H1 (cell line): ENCODE measurements around the gene CFAP161. TPM values are rescaled to one million over a fixed set of nuclear protein-coding genes. Genes with fewer than 3 reads are reported as not detected.

Source experiments
- CTCF ChIA-PET: fragments of 300-600 bp; sonication (Branson Sonifier 250); formaldehyde crosslinking; loops from one replicate; lab custom pipeline; 2021; ENCODE audit not compliant: partially characterized antibody; lab: Charles Lee
- POLR2A ChIA-PET: fragments of 300-600 bp; sonication (Branson Sonifier 250); formaldehyde crosslinking; loops from one replicate; lab custom pipeline; 2021; ENCODE audit warnings: inconsistent platforms; ENCODE audit not compliant: partially characterized antibody; lab: Charles Lee
- DNase-seq, 2 experiments: peaks; one replicate each; pipeline versions ENCODE4 v3.0.0 to v3.0.0-alpha.2; 2010 to 2022; ENCODE audit warnings: low spot score in 2 of 2, low read depth in 1 of 2, mixed read lengths in 1 of 2
- FAIRE-seq: peaks from 2 replicates; lab custom pipeline; 2011; peaks lifted over from hg19 to GRCh38; lab: Jason Lieb, UNC
- H2AFZ ChIP-seq: 2 replicates; pipeline ENCODE4 v1.8.1; 2012; ENCODE audit warnings: low read length, inconsistent platforms
- H2AK5ac ChIP-seq: 2 replicates; pipeline ENCODE4 v1.6.1; 2013; ENCODE audit warnings: low read depth, low read length
- H2BK120ac ChIP-seq: replicated peaks from 2 replicates; pipeline ENCODE3; 2013; ENCODE audit warnings: low read depth, low read length, inconsistent platforms
- H2BK12ac ChIP-seq: 2 replicates; pipeline ENCODE4 v1.6.1; 2013; ENCODE audit warnings: low read depth, low read length
- H2BK15ac ChIP-seq: 2 replicates; pipeline ENCODE4 v1.6.1; 2013; ENCODE audit warnings: low read length
- H2BK20ac ChIP-seq: 2 replicates; pipeline ENCODE4 v1.6.1; 2013; ENCODE audit warnings: low read length
- H2BK5ac ChIP-seq: 2 replicates; pipeline ENCODE4 v1.6.1; 2013; ENCODE audit warnings: low read depth, low read length
- H3K14ac ChIP-seq: 2 replicates; pipeline ENCODE4 v1.6.1; 2013; ENCODE audit warnings: inconsistent platforms; ENCODE audit not compliant: insufficient read length
- H3K18ac ChIP-seq: 2 replicates; pipeline ENCODE4 v1.6.1; 2013; ENCODE audit warnings: low read length; ENCODE audit errors: extremely low read depth
- H3K23ac ChIP-seq: 2 replicates; pipeline ENCODE4 v1.6.1; 2013; ENCODE audit warnings: inconsistent platforms; ENCODE audit not compliant: insufficient read length
- H3K23me2 ChIP-seq: 2 replicates; pipeline ENCODE4 v1.6.1; 2013; ENCODE audit warnings: low read depth, low read length
- H3K27ac ChIP-seq: 2 replicates; pipeline ENCODE4 v1.6.1; 2011; ENCODE audit warnings: low read depth, low read length, inconsistent platforms
- H3K27me3 ChIP-seq, 4 experiments: replicated peaks in 1 of 4; 1 replicate in 1 of 4; 2 replicates in 3 of 4; pipeline versions ENCODE4 v1.6.1 to v1.8.1; 2011 to 2013; ENCODE audit warnings: low read length in 3 of 4, mild to moderate bottlenecking in 3 of 4, inconsistent platforms in 2 of 4, mixed read lengths in 2 of 4, moderate library complexity in 1 of 4; ENCODE audit not compliant: control insufficient read depth in 3 of 4, insufficient read depth in 3 of 4; ENCODE audit errors: extremely low read depth in 1 of 4
- H3K36me3 ChIP-seq, 4 experiments: 2 replicates each; pipeline versions ENCODE4 v1.6.1 to v1.8.1; 2011 to 2013; ENCODE audit warnings: mild to moderate bottlenecking in 4 of 4, low read length in 3 of 4, moderate library complexity in 2 of 4, control low read depth in 1 of 4, inconsistent platforms in 1 of 4; ENCODE audit not compliant: insufficient read depth in 4 of 4, control insufficient read depth in 2 of 4
- H3K4ac ChIP-seq: replicated peaks from 2 replicates; pipeline ENCODE3; 2013; ENCODE audit warnings: low read length, low read depth, mixed read lengths, inconsistent platforms; ENCODE audit not compliant: insufficient read length
- H3K4me1 ChIP-seq, 4 experiments: replicated peaks in 1 of 4; 1 replicate in 1 of 4; 2 replicates in 3 of 4; pipeline versions ENCODE4 v1.6.1 to v1.8.1; 2011 to 2013; ENCODE audit warnings: low read length in 3 of 4, inconsistent platforms in 2 of 4, mixed read lengths in 1 of 4; ENCODE audit not compliant: insufficient read depth in 4 of 4, control insufficient read depth in 3 of 4
- H3K4me2 ChIP-seq, 2 experiments: 2 replicates each; pipeline versions ENCODE4 v1.6.1 to v1.8.1; 2011 to 2013; ENCODE audit warnings: low read depth in 2 of 2, low read length in 2 of 2, control low read depth in 1 of 2, inconsistent platforms in 1 of 2, mild to moderate bottlenecking in 1 of 2; ENCODE audit not compliant: insufficient read depth in 1 of 2
- H3K4me3 ChIP-seq, 4 experiments: fragments of 200-600, 300-600 bp in 1 of 4; sonication (generic), shearing (Covaris generic), sonication (Bioruptor Twin) in 1 of 4; 2 replicates each; pipeline versions ENCODE4 v1.5.1 to v1.8.1; 2011 to 2016; ENCODE audit warnings: low read length in 4 of 4, low read depth in 3 of 4, control low read depth in 2 of 4, inconsistent platforms in 2 of 4, mild to moderate bottlenecking in 2 of 4, mixed read lengths in 1 of 4, moderate library complexity in 1 of 4; ENCODE audit not compliant: insufficient read depth in 2 of 4; ENCODE audit errors: extremely low read depth in 1 of 4
- H3K56ac ChIP-seq: replicated peaks from 2 replicates; pipeline ENCODE3; 2013; ENCODE audit warnings: low read depth, mild to moderate bottlenecking, mixed read lengths, low read length, inconsistent platforms; ENCODE audit not compliant: insufficient read length
- H3K79me1 ChIP-seq: 2 replicates; pipeline ENCODE4 v1.6.1; 2013; ENCODE audit warnings: low read depth, low read length, control low read depth
- H3K79me2 ChIP-seq, 2 experiments: 2 replicates each; pipeline versions ENCODE4 v1.6.1 to v1.8.1; 2012 to 2013; ENCODE audit warnings: low read length in 2 of 2, mild to moderate bottlenecking in 2 of 2, inconsistent platforms in 1 of 2; ENCODE audit not compliant: insufficient read depth in 2 of 2, control insufficient read depth in 1 of 2
- H3K9ac ChIP-seq, 4 experiments: replicated peaks in 1 of 4; 1 replicate in 1 of 4; 2 replicates in 3 of 4; pipeline versions ENCODE4 v1.6.1 to v1.8.1; 2011 to 2013; ENCODE audit warnings: low read depth in 3 of 4, low read length in 3 of 4, control low read depth in 2 of 4, mild to moderate bottlenecking in 2 of 4, moderate library complexity in 2 of 4, inconsistent platforms in 1 of 4; ENCODE audit errors: extremely low read depth in 1 of 4
- H3K9me3 ChIP-seq, 2 experiments: 2 replicates each; pipeline versions ENCODE4 v1.6.1 to v1.8.1; 2012 to 2013; ENCODE audit warnings: mild to moderate bottlenecking in 2 of 2, moderate library complexity in 2 of 2, control low read depth in 1 of 2, inconsistent platforms in 1 of 2, low read depth in 1 of 2, low read length in 1 of 2, mixed read lengths in 1 of 2; ENCODE audit not compliant: insufficient read depth in 2 of 2
- H4K20me1 ChIP-seq, 2 experiments: replicated peaks in 1 of 2; 2 replicates each; pipeline versions ENCODE3 to v1.8.1; 2011 to 2013; ENCODE audit warnings: inconsistent platforms in 2 of 2, low read length in 2 of 2, mild to moderate bottlenecking in 1 of 2; ENCODE audit not compliant: insufficient read depth in 2 of 2, control insufficient read depth in 1 of 2
- H4K5ac ChIP-seq: 2 replicates; pipeline ENCODE4 v1.6.1; 2013; ENCODE audit warnings: low read length, low read depth, mixed read lengths, inconsistent platforms; ENCODE audit not compliant: insufficient read length
- H4K8ac ChIP-seq: 2 replicates; pipeline ENCODE4 v1.8.0; 2013; ENCODE audit warnings: mild to moderate bottlenecking, moderate library complexity, low read length, inconsistent platforms; ENCODE audit not compliant: insufficient read depth; ENCODE audit errors: extremely low read depth
- H4K91ac ChIP-seq: replicated peaks from 2 replicates; pipeline ENCODE3; 2013; ENCODE audit warnings: low read length, mixed read lengths, inconsistent platforms; ENCODE audit not compliant: insufficient read length
- ASH2L ChIP-seq: fragments of 200-600, 300-600 bp; sonication (generic); IDR thresholded peaks from one replicate; pipeline ENCODE4 v1.7.1; 2017; ENCODE audit warnings: low read length
- CBX8 ChIP-seq: fragments of 300-800, 300-1000 bp; sonication (generic); IDR thresholded peaks from 2 replicates; pipeline ENCODE4 v1.7.1; 2016; ENCODE audit warnings: low read depth, low read length, borderline replicate concordance
- CEBPB ChIP-seq: IDR thresholded peaks from 2 replicates; pipeline ENCODE4 v1.6.1; 2012; ENCODE audit warnings: low read depth, low read length
- CHD2 ChIP-seq: IDR thresholded peaks from 2 replicates; pipeline ENCODE4 v1.6.1; 2012; ENCODE audit warnings: low read length, improper control_type of control experiment
- EZH2 ChIP-seq: fragments of 200-600 bp; sonication (generic); IDR thresholded peaks from 2 replicates; pipeline ENCODE4 v1.7.1; 2012; ENCODE audit warnings: low read depth, mild to moderate bottlenecking, moderate library complexity, low read length, inconsistent platforms; ENCODE audit not compliant: severe bottlenecking
- HDAC2 ChIP-seq, 2 experiments: fragments of 300-600 bp in 1 of 2; sonication (generic) in 1 of 2; IDR thresholded peaks; 2 replicates each; pipeline ENCODE4 v1.6.1; 2011 to 2012; ENCODE audit warnings: low read depth in 2 of 2, low read length in 2 of 2, mild to moderate bottlenecking in 2 of 2, moderate library complexity in 2 of 2, borderline replicate concordance in 1 of 2, inconsistent platforms in 1 of 2
- KDM1A ChIP-seq: fragments of 200-600, 300-600 bp; sonication (generic); IDR thresholded peaks from 2 replicates; pipeline ENCODE4 v1.7.1; 2016; ENCODE audit warnings: mild to moderate bottlenecking, low read length, borderline replicate concordance
- KDM4A ChIP-seq: IDR thresholded peaks from one replicate; pipeline ENCODE4 v1.7.1; 2012; ENCODE audit warnings: low read depth, mild to moderate bottlenecking, moderate library complexity, low read length, inconsistent platforms; ENCODE audit not compliant: severe bottlenecking
- SIN3A ChIP-seq, 2 experiments: IDR thresholded peaks in 1 of 2; conservative IDR thresholded peaks in 1 of 2; 2 replicates each; pipeline ENCODE4 v1.6.1; 2011 to 2012; ENCODE audit warnings: low read length in 2 of 2, improper control_type of control experiment in 1 of 2, low read depth in 1 of 2, mild to moderate bottlenecking in 1 of 2
- TBP ChIP-seq: IDR thresholded peaks from 2 replicates; pipeline ENCODE4 v1.6.1; 2011; ENCODE audit warnings: low read depth, low read length, improper control_type of control experiment
- TEAD4 ChIP-seq: IDR thresholded peaks from 2 replicates; pipeline ENCODE4 v1.6.1; 2012; ENCODE audit warnings: low read depth, low read length, inconsistent platforms, mixed read lengths
- USF2 ChIP-seq: IDR thresholded peaks from 2 replicates; pipeline ENCODE4 v1.6.1; 2011; ENCODE audit warnings: low read length, improper control_type of control experiment
- WGBS, 2 experiments: shearing (Covaris generic) in 1 of 2; methylation state at CpG; one replicate each; pipeline versions ENCODE4 v1.1.6 to v1.1.7; 2013 to 2015; ENCODE audit warnings: low lambda C conversion rate in 2 of 2, mixed read lengths in 2 of 2, inconsistent platforms in 1 of 2, low coverage in 1 of 2, missing lambda C conversion rate in 1 of 2; ENCODE audit not compliant: insufficient replicate concordance in 2 of 2, insufficient coverage in 1 of 2, insufficient read length in 1 of 2; ENCODE audit errors: extremely low coverage in 1 of 2, missing lambda C conversion rate in 1 of 2; 5-methylcytosine and 5-hydroxymethylcytosine counted together
- polyA plus RNA-seq, 7 experiments: library from polyadenylated mRNA; depleted of rRNA in 3 of 7; stranded (reverse) in 5 of 7; unstranded in 2 of 7; fragments of >200 nt in 5 of 7; fragments of 200-250 nt in 2 of 7; gene quantifications; 1 replicate in 5 of 7; 2 replicates in 1 of 7; 4 replicates in 1 of 7; pipeline versions ENCODE4 v1.2.1 to v1.2.3, GENCODE V29; 2011 to 2013; ENCODE audit warnings: missing spikeins in 2 of 7, mixed read lengths in 2 of 7
- total RNA-seq: library from RNA; stranded (reverse); fragmentation: NEBNext Ultra II Directional; extraction: Animal tissue kit (Norgen Biotek cat#: 25700); gene quantifications from 2 replicates; pipeline ENCODE4 v1.2.1, GENCODE V29; 2021

Gene CFAP161
- total and polyA plus RNA-seq, 2 of the 8 experiments (the other 6 are each of a cell fraction or from before 2014, with no cell fraction given), result 0.05 TPM; not detected in 1

- H2BK5ac ChIP-seq, result no peak overlapping the region
- WGBS, 2 experiments, result 69% methylated on average over 4 of the region's 4 CpGs; no CpG with 5 or more reads in 1 of the 2 experiments
- TF ChIP-seq EZH2 (no peak), CBX8 (no peak), KDM4A (no peak), USF2 (no peak), ASH2L (no peak), CEBPB (no peak), CHD2 (no peak), TEAD4 (no peak), KDM1A (no peak), TBP (no peak), HDAC2 (IDR thresholded peaks at IDR 0.05; ENCODE audit: borderline replicate concordance in 1 of 2, low read depth in 2 of 2, low read length in 2 of 2) (no peak), SIN3A (conservative IDR thresholded peaks at IDR 0.05 in 1 of 2, IDR thresholded peaks at IDR 0.05 in 1 of 2; ENCODE audit: low read depth in 1 of 2, low read length in 2 of 2) (no peak)
- no peak overlapping the region for H2BK120ac ChIP-seq
- no peak overlapping the region for H4K8ac ChIP-seq
- H3K79me2 ChIP-seq, result no peaks in the 10 kb centered on the region
- no peak overlapping the region for H3K4me2 ChIP-seq
- H2AK5ac ChIP-seq, result no peak overlapping the region
- H3K56ac ChIP-seq, result no peak overlapping the region
- no peak overlapping the region for H3K18ac ChIP-seq
- H3K4me1 ChIP-seq, result no peaks in the 10 kb centered on the region
- H3K14ac ChIP-seq, result no peak overlapping the region
- H3K9me3 ChIP-seq, result no peaks in the 10 kb centered on the region
- H2BK12ac ChIP-seq, result no peak overlapping the region
- H3K4me3 ChIP-seq, result no peak overlapping the region
- no peak overlapping the region for H2BK15ac ChIP-seq
- no peak overlapping the region for H4K91ac ChIP-seq
- no peak overlapping the region for H3K4ac ChIP-seq
- no peak overlapping the region for H3K23ac ChIP-seq
- FAIRE-seq (no peak), DNase-seq (no peak)
- no peak overlapping the region for H3K9ac ChIP-seq
- H3K23me2 ChIP-seq, result peaks cover 1% of the 10 kb centered on the region; the same call in 1 of the 2 replicates
- H2AFZ ChIP-seq, result no peak overlapping the region
- no peak overlapping the region for H3K27ac ChIP-seq
- POLR2A ChIA-PET, result no interaction called here
- H4K20me1 ChIP-seq, result no peaks in the 10 kb centered on the region
- no peak overlapping the region for H2BK20ac ChIP-seq
- H3K79me1 ChIP-seq, result no peaks in the 10 kb centered on the region
- CTCF ChIA-PET, result no interaction called here
- H3K36me3 ChIP-seq, result no peaks in the 10 kb centered on the region
- H3K27me3 ChIP-seq, result no peaks in the 10 kb centered on the region
- no peak overlapping the region for H4K5ac ChIP-seq
Observed at GRCh38 chr15:81084716-81085115, 49.4 kb upstream of the CFAP161 start.
